Keratinocyte (primary cell): ENCODE measurements around the gene UBA3.

Experiments
- CTCF ChIP-seq, 3 experiments: IDR thresholded peaks in 1 of 3; conservative IDR thresholded peaks in 1 of 3; optimal IDR thresholded peaks in 1 of 3; 2 replicates in 2 of 3; 3 replicates in 1 of 3; pipeline versions ENCODE3 to v1.5.1; 2011; ENCODE audit warnings: low read length in 3 of 3, mild to moderate bottlenecking in 3 of 3, moderate library complexity in 2 of 3, control low read depth in 1 of 3, inconsistent platforms in 1 of 3; ENCODE audit not compliant: insufficient read depth in 2 of 3; ENCODE audit errors: extremely low read depth in 1 of 3
- EZH2 ChIP-seq: IDR thresholded peaks from one replicate; pipeline ENCODE4 v1.6.1; 2012; ENCODE audit warnings: inconsistent platforms, mild to moderate bottlenecking, low read length, moderate library complexity

GRCh38 chr3:69115731-69116130, 35.6 kb upstream of the UBA3 start:
- TF ChIP-seq CTCF (optimal IDR thresholded peaks at IDR 0.05 in 1 of 3, IDR thresholded peaks at IDR 0.05 in 1 of 3, conservative IDR thresholded peaks at IDR 0.05 in 1 of 3; ENCODE audit: extremely low read depth in 1 of 3, insufficient read depth in 2 of 3, low read length in 3 of 3) (no peak), EZH2 (no peak)
